Measurements from ENCODE around the gene ARHGEF38. TPM values are rescaled to one million over a fixed set of nuclear protein-coding genes. Genes with fewer than 3 reads are reported as not detected.

Gene ARHGEF38
- total and polyA plus RNA-seq, 8 donors: 0.61 to 23.2 (median 2.5) TPM

DNA sequence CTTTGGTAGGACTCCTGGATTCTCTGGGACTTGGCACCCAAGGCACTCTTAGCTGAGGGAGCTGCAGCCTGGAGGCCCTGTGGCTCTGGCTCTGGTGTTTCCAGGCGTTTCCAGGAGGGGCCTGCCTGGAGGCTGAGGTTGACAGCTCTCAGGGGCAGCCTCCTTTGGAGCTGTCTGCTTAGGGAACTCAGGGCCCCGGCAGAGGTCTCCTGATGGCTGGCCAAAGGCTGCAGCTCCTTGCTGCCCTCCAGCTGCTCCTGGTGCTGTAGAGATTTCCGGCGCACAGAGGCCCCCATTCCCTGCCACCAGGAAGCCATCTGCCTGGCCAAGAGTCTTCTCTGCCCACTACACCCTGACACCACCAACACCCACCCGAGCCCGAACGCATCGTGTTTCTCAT, 25.3 kb upstream of the ARHGEF38 start:
- Histone ChIP-seq H3K9me3 (no peaks in the 10 kb centered on the region), H3K27ac (no peak overlapping the region), H3K27me3 (peaks cover 0 to 11% (median 0%) of the 10 kb centered on the region in 3 donors), H3K4me1 (no peaks in the 10 kb centered on the region), H3K4me3 (no peak overlapping the region), H3K36me3 (no peaks in the 10 kb centered on the region)
- no peak for DNase-seq
- intact Hi-C loops (cut with DNase I; ENCODE audit: low total_unique reads): no loop called here
- WGBS, 5 donors: 88 to 95% (median 95%) methylated on average over 7 to 8 of the region's 8 CpGs
- TF ChIP-seq, protein P1, sequence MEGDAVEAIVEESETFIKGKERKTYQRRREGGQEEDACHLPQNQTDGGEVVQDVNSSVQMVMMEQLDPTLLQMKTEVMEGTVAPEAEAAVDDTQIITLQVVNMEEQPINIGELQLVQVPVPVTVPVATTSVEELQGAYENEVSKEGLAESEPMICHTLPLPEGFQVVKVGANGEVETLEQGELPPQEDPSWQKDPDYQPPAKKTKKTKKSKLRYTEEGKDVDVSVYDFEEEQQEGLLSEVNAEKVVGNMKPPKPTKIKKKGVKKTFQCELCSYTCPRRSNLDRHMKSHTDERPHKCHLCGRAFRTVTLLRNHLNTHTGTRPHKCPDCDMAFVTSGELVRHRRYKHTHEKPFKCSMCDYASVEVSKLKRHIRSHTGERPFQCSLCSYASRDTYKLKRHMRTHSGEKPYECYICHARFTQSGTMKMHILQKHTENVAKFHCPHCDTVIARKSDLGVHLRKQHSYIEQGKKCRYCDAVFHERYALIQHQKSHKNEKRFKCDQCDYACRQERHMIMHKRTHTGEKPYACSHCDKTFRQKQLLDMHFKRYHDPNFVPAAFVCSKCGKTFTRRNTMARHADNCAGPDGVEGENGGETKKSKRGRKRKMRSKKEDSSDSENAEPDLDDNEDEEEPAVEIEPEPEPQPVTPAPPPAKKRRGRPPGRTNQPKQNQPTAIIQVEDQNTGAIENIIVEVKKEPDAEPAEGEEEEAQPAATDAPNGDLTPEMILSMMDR (IDR thresholded peaks at IDR 0.05): no peak
- TF ChIP-seq POLR2A (IDR thresholded peaks at IDR 0.05) (no peak), EP300 (IDR thresholded peaks at IDR 0.05) (no peak), POLR2AphosphoS5 (IDR thresholded peaks at IDR 0.05) (no peak)

DNA sequence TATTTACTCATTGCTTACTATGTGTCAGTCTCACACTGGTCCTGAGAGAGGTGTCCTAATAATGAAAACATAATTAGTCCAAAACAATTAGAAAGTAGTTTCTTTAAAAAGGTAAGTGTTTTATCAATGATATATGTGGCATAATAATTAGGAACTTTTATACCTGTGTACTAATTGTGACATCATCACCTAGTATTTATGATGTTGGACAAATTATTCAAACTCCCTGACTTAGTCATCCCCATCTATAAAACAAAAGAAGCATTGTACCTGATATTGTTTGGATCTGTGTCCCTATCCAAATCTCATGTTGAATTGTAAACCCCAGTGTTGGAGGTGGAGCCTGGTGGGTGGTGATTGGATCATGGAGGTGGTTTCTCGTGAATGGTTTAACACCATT, 15.8 kb upstream of the ARHGEF38 start:
- WGBS, 5 donors: 94 to 100% (median 98%) methylated on average over 1 of the region's 1 CpG

DNA sequence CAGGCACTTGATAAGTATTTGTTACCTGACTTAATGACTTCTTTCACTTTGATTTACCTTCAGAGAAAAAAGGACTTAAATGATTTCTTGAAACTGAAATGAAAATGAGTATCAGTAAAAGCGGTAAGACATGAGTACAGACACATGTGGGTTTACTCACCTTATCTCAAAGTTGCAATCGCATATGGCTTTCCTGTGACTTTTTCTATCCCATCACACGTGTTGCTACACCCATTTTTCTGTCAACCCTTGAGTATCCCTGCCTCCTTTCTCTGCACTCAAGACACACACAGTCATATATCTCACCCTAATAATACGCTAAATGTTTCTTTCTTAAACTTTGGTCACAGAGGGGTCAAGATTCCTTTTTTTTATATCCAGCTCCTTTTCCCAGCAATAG, 11.0 kb upstream of the ARHGEF38 start:
- 33 to 45% (median 44%) methylated on average over 4 of the region's 4 CpGs for WGBS, 5 donors
- H3K4me1 ChIP-seq: peaks cover 0 to 15% (median 0%) of the 10 kb centered on the region in 4 donors
- no peaks in the 10 kb centered on the region for H3K36me3 ChIP-seq
- intact Hi-C loops (cut with DNase I; ENCODE audit: low total_unique reads): no loop called here
- H3K27ac ChIP-seq: no peak overlapping the region
- no peak for TF ChIP-seq EP300 (IDR thresholded peaks at IDR 0.05)
- TF ChIP-seq, protein P1 (IDR thresholded peaks at IDR 0.05): no peak
- no peak for TF ChIP-seq POLR2A (IDR thresholded peaks at IDR 0.05)
- TF ChIP-seq POLR2AphosphoS5 (IDR thresholded peaks at IDR 0.05): no peak
- DNase-seq: no peak
- no peak overlapping the region for H3K4me3 ChIP-seq
- H3K27me3 ChIP-seq: no peaks in the 10 kb centered on the region
- no peaks in the 10 kb centered on the region for H3K9me3 ChIP-seq

More for the DNA sequence above, 15.8 kb upstream of the ARHGEF38 start:
- TF ChIP-seq POLR2AphosphoS5 (IDR thresholded peaks at IDR 0.05) (no peak), POLR2A (IDR thresholded peaks at IDR 0.05) (no peak), EP300 (IDR thresholded peaks at IDR 0.05) (no peak)
- TF ChIP-seq, protein P1 (IDR thresholded peaks at IDR 0.05): no peak
- Histone ChIP-seq H3K4me3 (no peak overlapping the region), H3K4me1 (peaks cover 0 to 1% (median 0%) of the 10 kb centered on the region in 4 donors), H3K9me3 (no peaks in the 10 kb centered on the region), H3K27me3 (no peaks in the 10 kb centered on the region), H3K36me3 (no peaks in the 10 kb centered on the region), H3K27ac (no peak overlapping the region)
- no peak for DNase-seq
- intact Hi-C loops (cut with DNase I; ENCODE audit: low total_unique reads): no loop called here

DNA sequence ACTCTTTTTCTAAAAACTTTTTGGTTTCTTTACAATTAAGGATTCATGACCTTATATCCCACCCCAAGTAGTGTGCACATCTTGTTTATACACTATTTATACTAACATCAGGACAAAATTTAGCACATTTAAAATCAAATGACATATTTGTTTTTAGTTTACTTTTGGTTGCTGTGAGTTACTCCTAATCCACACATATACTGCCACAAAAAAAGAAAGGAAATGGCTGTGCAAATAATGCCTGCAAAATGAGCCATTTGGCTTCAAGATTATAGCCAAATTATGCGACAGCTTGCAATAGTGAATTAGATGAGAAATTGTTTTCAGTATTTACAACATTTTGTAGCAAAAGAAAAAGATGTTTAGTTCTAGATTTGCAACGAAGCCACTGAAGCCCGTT, 10.4 kb upstream of the ARHGEF38 start:
- H3K9me3 ChIP-seq: no peaks in the 10 kb centered on the region
- no peak overlapping the region for H3K27ac ChIP-seq
- H3K36me3 ChIP-seq: no peaks in the 10 kb centered on the region
- no peak for DNase-seq
- no peak overlapping the region for H3K4me3 ChIP-seq
- H3K4me1 ChIP-seq: peaks cover 0 to 15% (median 0%) of the 10 kb centered on the region in 4 donors
- TF ChIP-seq POLR2AphosphoS5 (IDR thresholded peaks at IDR 0.05): no peak
- TF ChIP-seq, protein P1 (IDR thresholded peaks at IDR 0.05): no peak
- no peak for TF ChIP-seq EP300 (IDR thresholded peaks at IDR 0.05)
- no peak for TF ChIP-seq POLR2A (IDR thresholded peaks at IDR 0.05)
- no peaks in the 10 kb centered on the region for H3K27me3 ChIP-seq
- intact Hi-C loops (cut with DNase I; ENCODE audit: low total_unique reads): no loop called here
- 41 to 57% (median 49%) methylated on average over 3 of the region's 3 CpGs for WGBS, 5 donors
